IMR-90 (cell line): ENCODE measurements around the gene PALB2. TPM values are rescaled to one million over a fixed set of nuclear protein-coding genes. Genes with fewer than 3 reads are reported as not detected.

ENCODE experiments used
- ATAC-seq: fragments of 200-7000 bp; cut with Tn5 transposase; 2 replicates; pipeline ENCODE4 v1.9.1; 2020; ENCODE audit warnings: low read depth, mild to moderate bottlenecking, moderate library complexity
- BruUV-seq: library from RNA; stranded (reverse); fragments of 400-500 nt; replicated peaks from 2 replicates; lab custom pipeline; 2021; lab: Mats Ljungman, UMichigan
- CTCF ChIA-PET: fragments of 300-600 bp; formaldehyde crosslinking; extraction: SDS; loops from one replicate; lab custom pipeline; 2021; ENCODE audit warnings: antibody characterized with exemption; lab: Yijun Ruan, JAX
- POLR2A ChIA-PET: fragments of 300-600 bp; sonication (Branson Sonifier 250); formaldehyde crosslinking; loops from one replicate; lab custom pipeline; 2022; ENCODE audit warnings: antibody characterized with exemption; ENCODE audit not compliant: unreplicated experiment; lab: Charles Lee
- DNase-seq: peaks from one replicate; pipeline ENCODE4 v3.0.0; 2013
- H2AFZ ChIP-seq: replicated peaks from 2 replicates; pipeline ENCODE3; 2013; ENCODE audit warnings: low read length, mild to moderate bottlenecking; ENCODE audit not compliant: poor library complexity
- H2AK5ac ChIP-seq: 2 replicates; pipeline ENCODE4 v1.6.1; 2013; ENCODE audit warnings: low read depth, low read length, inconsistent platforms
- H2AK9ac ChIP-seq: replicated peaks from 2 replicates; pipeline ENCODE3; 2013; ENCODE audit warnings: mild to moderate bottlenecking, low read depth, low read length, moderate library complexity; ENCODE audit not compliant: poor library complexity
- H2BK120ac ChIP-seq: 2 replicates; pipeline ENCODE4 v1.6.1; 2013; ENCODE audit warnings: low read depth, low read length, inconsistent platforms
- H2BK15ac ChIP-seq: 3 replicates; pipeline ENCODE4 v1.6.1; 2013; ENCODE audit warnings: low read depth, low read length, inconsistent platforms
- H2BK20ac ChIP-seq: 2 replicates; pipeline ENCODE4 v1.6.1; 2013; ENCODE audit warnings: low read depth, mild to moderate bottlenecking, inconsistent platforms, low read length, moderate library complexity
- H2BK5ac ChIP-seq: 2 replicates; pipeline ENCODE4 v1.6.1; 2013; ENCODE audit warnings: mild to moderate bottlenecking, low read depth, low read length, inconsistent platforms; ENCODE audit not compliant: poor library complexity, severe bottlenecking
- H3K14ac ChIP-seq: replicated peaks from 2 replicates; pipeline ENCODE4 v1.6.1; 2013; ENCODE audit warnings: low read depth, low read length, inconsistent platforms
- H3K18ac ChIP-seq: 2 replicates; pipeline ENCODE4 v1.6.1; 2013; ENCODE audit warnings: low read depth, low read length, control low read depth
- H3K23ac ChIP-seq: 2 replicates; pipeline ENCODE4 v1.6.1; 2013; ENCODE audit warnings: low read depth, low read length, inconsistent platforms
- H3K27ac ChIP-seq: 2 replicates; pipeline ENCODE4 v1.5.1; 2013; ENCODE audit warnings: mild to moderate bottlenecking, control low read depth, low read length; ENCODE audit not compliant: insufficient read depth
- H3K27me3 ChIP-seq: 2 replicates; pipeline ENCODE4 v1.6.1; 2013; ENCODE audit warnings: low read length; ENCODE audit not compliant: control insufficient read depth, insufficient read depth
- H3K36me3 ChIP-seq: 2 replicates; pipeline ENCODE4 v1.6.1; 2013; ENCODE audit warnings: low read length, mixed read lengths; ENCODE audit not compliant: control insufficient read depth, insufficient read depth
- H3K4ac ChIP-seq: 2 replicates; pipeline ENCODE4 v1.6.1; 2013; ENCODE audit warnings: low read depth, low read length, inconsistent platforms
- H3K4me1 ChIP-seq: 2 replicates; pipeline ENCODE4 v1.6.1; 2013; ENCODE audit warnings: low read length, mixed read lengths; ENCODE audit not compliant: control insufficient read depth, insufficient read depth
- H3K4me2 ChIP-seq: 2 replicates; pipeline ENCODE4 v1.6.1; 2013; ENCODE audit warnings: low read depth, mild to moderate bottlenecking, control low read depth, low read length, moderate library complexity
- H3K4me3 ChIP-seq: 2 replicates; pipeline ENCODE4 v1.5.1; 2013; ENCODE audit warnings: low read depth, mild to moderate bottlenecking, control low read depth, low read length, moderate library complexity; ENCODE audit not compliant: insufficient read depth
- H3K56ac ChIP-seq: 2 replicates; pipeline ENCODE4 v1.6.1; 2013; ENCODE audit warnings: low read length, inconsistent platforms; ENCODE audit not compliant: insufficient read depth; ENCODE audit errors: extremely low read depth
- H3K79me1 ChIP-seq, 2 experiments: 2 replicates each; pipeline ENCODE4 v1.6.1; 2013; ENCODE audit warnings: low read length in 2 of 2, inconsistent platforms in 1 of 2, low read depth in 1 of 2
- H3K9ac ChIP-seq: 2 replicates; pipeline ENCODE4 v1.6.1; 2013; ENCODE audit warnings: low read depth, low read length, control low read depth
- H3K9me1 ChIP-seq: 2 replicates; pipeline ENCODE4 v1.6.1; 2013; ENCODE audit warnings: low read length, inconsistent platforms; ENCODE audit not compliant: insufficient read depth
- H3K9me3 ChIP-seq: 2 replicates; pipeline ENCODE4 v1.6.1; 2013; ENCODE audit warnings: low read length; ENCODE audit not compliant: control insufficient read depth, insufficient read depth
- H4K20me1 ChIP-seq: 2 replicates; pipeline ENCODE4 v1.6.1; 2013; ENCODE audit warnings: low read length, inconsistent platforms; ENCODE audit not compliant: insufficient read depth
- H4K5ac ChIP-seq: 2 replicates; pipeline ENCODE4 v1.6.1; 2013; ENCODE audit warnings: mild to moderate bottlenecking, low read depth, low read length, control low read depth
- H4K8ac ChIP-seq, 2 experiments: 2 replicates each; pipeline ENCODE4 v1.6.1; 2013; ENCODE audit warnings: low read depth in 2 of 2, low read length in 2 of 2, control low read depth in 1 of 2, inconsistent platforms in 1 of 2
- H4K91ac ChIP-seq: 2 replicates; pipeline ENCODE4 v1.6.1; 2013; ENCODE audit warnings: low read depth, low read length, inconsistent platforms; ENCODE audit not compliant: insufficient read depth
- BHLHE40 ChIP-seq: fragments of 150-350 bp; IDR thresholded peaks from 2 replicates; pipeline ENCODE4 v1.6.1; 2016; ENCODE audit warnings: mild to moderate bottlenecking, low read depth, low read length
- CHD1 ChIP-seq: IDR thresholded peaks from 2 replicates; pipeline ENCODE4 v1.6.1; 2012; ENCODE audit warnings: low read depth, low read length, improper control_type of control experiment
- CTCF ChIP-seq: conservative IDR thresholded peaks from 2 replicates; pipeline ENCODE4 v1.5.1; 2012; ENCODE audit warnings: mild to moderate bottlenecking, low read depth, low read length, improper control_type of control experiment
- MAFK ChIP-seq: IDR thresholded peaks from 2 replicates; pipeline ENCODE4 v1.6.1; 2012; ENCODE audit warnings: low read depth, low read length, improper control_type of control experiment
- MXI1 ChIP-seq: IDR thresholded peaks from 2 replicates; pipeline ENCODE4 v1.6.1; 2012; ENCODE audit warnings: low read depth, mild to moderate bottlenecking, low read length, moderate library complexity, borderline replicate concordance
- NFE2L2 ChIP-seq: fragments of 150-350 bp; IDR thresholded peaks from 2 replicates; pipeline ENCODE4 v1.6.1; 2016; ENCODE audit warnings: low read depth, mild to moderate bottlenecking, low read length
- POLR2A ChIP-seq: IDR thresholded peaks from 2 replicates; pipeline ENCODE4 v1.6.1; 2012; ENCODE audit warnings: mild to moderate bottlenecking, low read depth, low read length
- RCOR1 ChIP-seq: IDR thresholded peaks from 2 replicates; pipeline ENCODE4 v1.6.1; 2012; ENCODE audit warnings: mild to moderate bottlenecking, low read length, improper control_type of control experiment; ENCODE audit not compliant: insufficient replicate concordance
- RFX5 ChIP-seq: IDR thresholded peaks from 2 replicates; pipeline ENCODE4 v1.8.0; 2012; ENCODE audit warnings: low read depth, mild to moderate bottlenecking, low read length, moderate library complexity
- SMC3 ChIP-seq: fragments of 150-350 bp; IDR thresholded peaks from 2 replicates; pipeline ENCODE4 v1.6.1; 2016; ENCODE audit warnings: low read depth, mild to moderate bottlenecking, antibody characterized with exemption, low read length, moderate library complexity
- WGBS, 2 experiments: methylation state at CpG; one replicate each; pipeline versions ENCODE4 v1.1.5 to v1.1.7; 2013; ENCODE audit warnings: missing lambda C conversion rate in 2 of 2; ENCODE audit not compliant: insufficient read length in 1 of 2; ENCODE audit errors: extremely low coverage in 2 of 2; 5-methylcytosine and 5-hydroxymethylcytosine counted together
- dilution Hi-C: fragments of 300-500 bp; cut with HindIII; formaldehyde crosslinking; loops from one replicate; pipeline ENCODE4 v1.14.3; 2018; ENCODE audit warnings: low sequenced_read_pairs; ENCODE audit not compliant: unreplicated experiment
- in situ Hi-C: fragments of 300-500 bp; cut with MboI; formaldehyde crosslinking; loops from 3 replicates; pipeline ENCODE4 v1.14.3; 2019; ENCODE audit warnings: low sequenced_read_pairs, inconsistent platforms, mixed read lengths
- intact Hi-C: fragments of 100-400 bp; cut with micrococcal nuclease; formaldehyde crosslinking; loops from 2 replicates; pipeline ENCODE4 v1.10.0; 2022
- polyA plus RNA-seq, 3 experiments: library from polyadenylated mRNA; depleted of rRNA; stranded (reverse); fragments of >200 nt; gene quantifications; 2 replicates each; pipeline ENCODE4 v1.2.3, GENCODE V29; 2012; ENCODE audit warnings: low replicate concordance in 1 of 3
- total RNA-seq: library from RNA; depleted of rRNA; stranded (reverse); fragments of >200 nt; gene quantifications from 2 replicates; pipeline ENCODE4 v1.2.3, GENCODE V29; 2012
- TF ChIP-seq, protein P1 (sequence below): fragments of 150-350 bp; IDR thresholded peaks from 2 replicates; pipeline ENCODE4 v1.6.1; 2016; ENCODE audit warnings: low read depth, mild to moderate bottlenecking, low read length, moderate library complexity, borderline replicate concordance
- TF ChIP-seq, protein P2 (sequence below): fragments of 150-350 bp; IDR thresholded peaks from 2 replicates; pipeline ENCODE4 v1.6.1; 2017; ENCODE audit warnings: mild to moderate bottlenecking, antibody characterized with exemption, low read length, low read depth

The PALB2 gene
- total and polyA plus RNA-seq, 2 of the 4 experiments (the other 2 are of a cell fraction), result 4.1 to 8.6 TPM

DNA sequence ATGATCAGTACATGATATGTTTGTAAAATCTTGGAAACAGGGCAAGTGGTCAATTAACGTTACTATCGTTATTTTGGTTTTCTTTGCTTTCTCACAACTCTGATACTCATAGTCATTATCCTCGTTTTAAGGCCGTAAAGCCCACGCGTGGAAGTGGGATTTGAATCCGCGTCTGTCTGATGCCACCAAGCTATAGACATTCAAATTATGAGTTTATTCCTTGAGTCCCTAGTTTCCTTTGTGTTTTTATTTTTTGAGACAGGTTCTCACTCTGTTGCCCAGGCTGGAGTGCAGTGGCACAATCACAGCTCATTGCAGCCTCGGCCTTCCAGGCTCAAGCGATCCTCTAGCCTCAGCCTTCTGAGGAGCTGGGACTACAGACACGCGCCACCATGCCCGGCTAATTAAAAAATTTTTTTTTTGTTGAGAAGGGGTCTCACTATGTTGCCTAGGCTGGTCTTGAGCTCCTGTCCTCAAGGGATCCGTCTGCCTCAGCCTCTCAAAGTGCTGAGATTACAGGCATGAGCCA, 1.2 kb upstream of the PALB2 start:
- H3K4me1 ChIP-seq, result peaks cover 4% of the 10 kb centered on the region; the same call in 1 of the 2 replicates
- H3K79me1 ChIP-seq, result peaks cover 29 to 39% of the 10 kb centered on the region in 2 experiments
- TF ChIP-seq, protein P1, sequence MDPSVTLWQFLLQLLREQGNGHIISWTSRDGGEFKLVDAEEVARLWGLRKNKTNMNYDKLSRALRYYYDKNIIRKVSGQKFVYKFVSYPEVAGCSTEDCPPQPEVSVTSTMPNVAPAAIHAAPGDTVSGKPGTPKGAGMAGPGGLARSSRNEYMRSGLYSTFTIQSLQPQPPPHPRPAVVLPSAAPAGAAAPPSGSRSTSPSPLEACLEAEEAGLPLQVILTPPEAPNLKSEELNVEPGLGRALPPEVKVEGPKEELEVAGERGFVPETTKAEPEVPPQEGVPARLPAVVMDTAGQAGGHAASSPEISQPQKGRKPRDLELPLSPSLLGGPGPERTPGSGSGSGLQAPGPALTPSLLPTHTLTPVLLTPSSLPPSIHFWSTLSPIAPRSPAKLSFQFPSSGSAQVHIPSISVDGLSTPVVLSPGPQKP, result no peak
- TF ChIP-seq SMC3, result no peak
- TF ChIP-seq MAFK, result no peak
- no peak for TF ChIP-seq RCOR1
- no peak for TF ChIP-seq BHLHE40
- TF ChIP-seq POLR2A, result no peak
- TF ChIP-seq, protein P2, sequence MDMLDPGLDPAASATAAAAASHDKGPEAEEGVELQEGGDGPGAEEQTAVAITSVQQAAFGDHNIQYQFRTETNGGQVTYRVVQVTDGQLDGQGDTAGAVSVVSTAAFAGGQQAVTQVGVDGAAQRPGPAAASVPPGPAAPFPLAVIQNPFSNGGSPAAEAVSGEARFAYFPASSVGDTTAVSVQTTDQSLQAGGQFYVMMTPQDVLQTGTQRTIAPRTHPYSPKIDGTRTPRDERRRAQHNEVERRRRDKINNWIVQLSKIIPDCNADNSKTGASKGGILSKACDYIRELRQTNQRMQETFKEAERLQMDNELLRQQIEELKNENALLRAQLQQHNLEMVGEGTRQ, result no peak
- TF ChIP-seq RFX5, result no peak
- no peak for TF ChIP-seq CTCF
- TF ChIP-seq CHD1, result no peak
- TF ChIP-seq NFE2L2, result no peak
- no peak for TF ChIP-seq MXI1
- peaks cover 10% of the 10 kb centered on the region for H3K36me3 ChIP-seq
- no peak overlapping the region for H2BK120ac ChIP-seq
- in situ Hi-C loops, result no loop called here
- DNase-seq, result no peak
- no TSS peak for BruUV-seq
- H3K9me3 ChIP-seq, result no peaks in the 10 kb centered on the region
- H3K27me3 ChIP-seq, result no peaks in the 10 kb centered on the region
- no peak overlapping the region for H2AFZ ChIP-seq
- ChIA-PET CTCF (no interaction called here), POLR2A (no interaction called here)
- no peak overlapping the region for H2BK15ac ChIP-seq
- no peak overlapping the region for H2AK9ac ChIP-seq
- no CpG with 5 or more reads among the region's 14 CpGs for WGBS, 2 experiments
- peak overlapping the region; percentile 80 for H3K4me3 ChIP-seq
- no peak overlapping the region for H2AK5ac ChIP-seq
- no peak overlapping the region for H3K4ac ChIP-seq
- peak overlapping the region; percentile 93 for H3K9ac ChIP-seq
- H3K9me1 ChIP-seq, result peaks cover 2% of the 10 kb centered on the region; the same call in 1 of the 2 replicates
- no peak for ATAC-seq
- 0 out of 4 replicates have a peak overlapping the region, but pooled peaks of 1 of the 2 experiments have one; percentile 1 for H4K8ac ChIP-seq
- no peak overlapping the region for H4K91ac ChIP-seq
- no peak overlapping the region for H2BK20ac ChIP-seq
- peaks cover 3% of the 10 kb centered on the region; the same call in 1 of the 2 replicates for H4K20me1 ChIP-seq
- peak overlapping the region; percentile 11 for H3K23ac ChIP-seq
- dilution Hi-C loops, result no loop called here
- no peak overlapping the region for H4K5ac ChIP-seq
- H3K18ac ChIP-seq, result no peak overlapping the region
- no peak overlapping the region for H3K56ac ChIP-seq
- intact Hi-C loops, result loop anchor here (5.0 kb wide), 1 partner anchor 85 kb away; the partner anchor contains the start of genes EARS2 and UBFD1
- no peak overlapping the region for H2BK5ac ChIP-seq
- H3K27ac ChIP-seq, result no peak overlapping the region
- H3K4me2 ChIP-seq, result peak overlapping the region; percentile 93
- no peak overlapping the region for H3K14ac ChIP-seq
